B cell (primary cell): ENCODE data around the gene RNF167.

ENCODE experiments used
- EZH2 ChIP-seq: IDR thresholded peaks from 2 replicates; pipeline ENCODE4 v1.6.1; 2012; ENCODE audit warnings: borderline replicate concordance, low read depth, mild to moderate bottlenecking, moderate library complexity, low read length; ENCODE audit not compliant: insufficient read depth, poor library complexity, severe bottlenecking
- TF ChIP-seq, protein P1 (sequence below): fragments of 200-600 bp; IDR thresholded peaks from one replicate; pipeline ENCODE4 v1.8.0; 2022; ENCODE audit warnings: antibody characterized with exemption, mild to moderate bottlenecking

DNA sequence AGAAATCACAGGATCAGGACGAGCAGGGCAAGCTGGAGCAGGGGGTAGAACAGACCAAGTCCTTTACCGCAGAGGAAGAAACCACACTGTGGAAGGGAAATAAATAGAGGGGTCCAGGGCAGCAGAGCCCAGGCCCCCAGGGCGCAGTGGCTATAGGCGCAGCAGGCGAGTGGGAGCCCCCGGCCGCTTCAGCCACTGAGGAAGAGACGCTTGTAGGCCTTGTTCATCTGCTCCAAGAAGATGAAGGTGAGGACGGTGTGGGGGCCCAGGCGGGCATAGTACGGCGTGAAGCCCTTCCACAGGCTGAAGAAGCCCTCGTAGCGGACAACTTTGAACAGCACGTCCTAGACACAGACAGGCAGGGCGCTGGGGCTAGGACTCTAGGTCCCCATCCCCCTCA, 2.5 kb upstream of the RNF167 start:
- TF ChIP-seq, protein P1, sequence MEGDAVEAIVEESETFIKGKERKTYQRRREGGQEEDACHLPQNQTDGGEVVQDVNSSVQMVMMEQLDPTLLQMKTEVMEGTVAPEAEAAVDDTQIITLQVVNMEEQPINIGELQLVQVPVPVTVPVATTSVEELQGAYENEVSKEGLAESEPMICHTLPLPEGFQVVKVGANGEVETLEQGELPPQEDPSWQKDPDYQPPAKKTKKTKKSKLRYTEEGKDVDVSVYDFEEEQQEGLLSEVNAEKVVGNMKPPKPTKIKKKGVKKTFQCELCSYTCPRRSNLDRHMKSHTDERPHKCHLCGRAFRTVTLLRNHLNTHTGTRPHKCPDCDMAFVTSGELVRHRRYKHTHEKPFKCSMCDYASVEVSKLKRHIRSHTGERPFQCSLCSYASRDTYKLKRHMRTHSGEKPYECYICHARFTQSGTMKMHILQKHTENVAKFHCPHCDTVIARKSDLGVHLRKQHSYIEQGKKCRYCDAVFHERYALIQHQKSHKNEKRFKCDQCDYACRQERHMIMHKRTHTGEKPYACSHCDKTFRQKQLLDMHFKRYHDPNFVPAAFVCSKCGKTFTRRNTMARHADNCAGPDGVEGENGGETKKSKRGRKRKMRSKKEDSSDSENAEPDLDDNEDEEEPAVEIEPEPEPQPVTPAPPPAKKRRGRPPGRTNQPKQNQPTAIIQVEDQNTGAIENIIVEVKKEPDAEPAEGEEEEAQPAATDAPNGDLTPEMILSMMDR, result no peak
- TF ChIP-seq EZH2, result no peak
